Endothelial cell of umbilical vein (primary cell): Measurements from ENCODE around the gene SEMA3E.

Source experiments
- CTCF ChIP-seq, 2 donors: IDR thresholded peaks; 1 replicate in 1 of 2; 2 replicates in 1 of 2; pipeline ENCODE4 v1.5.1; 2011; ENCODE audit warnings: low read length in 2 of 2, mild to moderate bottlenecking in 2 of 2, moderate library complexity in 2 of 2, control low read depth in 1 of 2, inconsistent platforms in 1 of 2, low read depth in 1 of 2; ENCODE audit not compliant: insufficient read depth in 1 of 2; ENCODE audit errors: extremely low read depth in 1 of 2
- EZH2 ChIP-seq: IDR thresholded peaks from 2 replicates; pipeline ENCODE4 v1.6.1; 2012; ENCODE audit warnings: borderline replicate concordance, low read depth, mild to moderate bottlenecking, moderate library complexity, low read length, inconsistent platforms; ENCODE audit not compliant: severe bottlenecking
- JUN ChIP-seq: IDR thresholded peaks from 2 replicates; pipeline ENCODE4 v1.6.1; 2011; ENCODE audit warnings: borderline replicate concordance, low read depth; ENCODE audit not compliant: insufficient read length, insufficient read depth
- MYC ChIP-seq: IDR thresholded peaks from one replicate; pipeline ENCODE4 v1.6.1; 2011; ENCODE audit warnings: mild to moderate bottlenecking, low read depth, low read length
- POLR2A ChIP-seq: IDR thresholded peaks from 2 replicates; pipeline ENCODE4 v1.6.1; 2012; ENCODE audit warnings: low read depth, mild to moderate bottlenecking, control low read depth, low read length

GRCh38 chr7:83347945-83348444, 300.9 kb downstream of the SEMA3E start:
- no peak for TF ChIP-seq CTCF (IDR thresholded peaks at IDR 0.05; ENCODE audit: extremely low read depth in 1 of 2, insufficient read depth in 1 of 2, low read depth in 1 of 2, low read length in 2 of 2)
- TF ChIP-seq MYC, result no peak
- no peak for TF ChIP-seq EZH2
- no peak for TF ChIP-seq POLR2A
- TF ChIP-seq JUN, result no peak
